HepG2 (cell line): ENCODE measurements around the gene PIM1. TPM values are rescaled to one million over a fixed set of nuclear protein-coding genes. Genes with fewer than 3 reads are reported as not detected.
A peak's percentile ranks its signal among the peaks of the same experiment; 100 is the strongest.

Source experiments
- CREBL2 ChIP-seq: sonication (generic); formaldehyde crosslinking; IDR thresholded peaks from 2 replicates; pipeline ENCODE4 v1.8.1; 2023; ENCODE audit warnings: missing genetic modification reagents, mild to moderate bottlenecking, borderline replicate concordance
- FOSL2 ChIP-seq: sonication (generic); formaldehyde crosslinking; IDR thresholded peaks from 2 replicates; pipeline ENCODE4 v1.4.0; 2020; ENCODE audit warnings: missing genetic modification reagents
- KDM4B ChIP-seq: sonication (generic); formaldehyde crosslinking; IDR thresholded peaks from 2 replicates; pipeline ENCODE4 v1.4.0; 2020; ENCODE audit warnings: missing genetic modification reagents
- MED1 ChIP-seq: sonication (generic); formaldehyde crosslinking; IDR thresholded peaks from 2 replicates; pipeline ENCODE4 v1.4.0; 2020; ENCODE audit warnings: missing genetic modification reagents
- MED8 ChIP-seq: sonication (generic); formaldehyde crosslinking; IDR thresholded peaks from 2 replicates; pipeline ENCODE4 v1.8.1; 2023; ENCODE audit warnings: mild to moderate bottlenecking, missing genetic modification reagents; ENCODE audit not compliant: insufficient replicate concordance
- NR3C1 ChIP-seq: sonication (generic); formaldehyde crosslinking; IDR thresholded peaks from 2 replicates; pipeline ENCODE4 v1.4.0; 2020; ENCODE audit warnings: missing genetic modification reagents
- PAWR ChIP-seq: sonication (generic); formaldehyde crosslinking; IDR thresholded peaks from 2 replicates; pipeline ENCODE4 v1.4.0; 2020; ENCODE audit warnings: missing genetic modification reagents, mild to moderate bottlenecking, borderline replicate concordance
- SP5 ChIP-seq: IDR thresholded peaks from 2 replicates; pipeline ENCODE4 v1.6.1; 2016; ENCODE audit warnings: low read depth, borderline replicate concordance
- ZBTB14 ChIP-seq: sonication (generic); formaldehyde crosslinking; IDR thresholded peaks from 2 replicates; pipeline ENCODE4 v1.4.0; 2020; ENCODE audit warnings: missing genetic modification reagents
- ZNF367 ChIP-seq: sonication (generic); formaldehyde crosslinking; IDR thresholded peaks from 2 replicates; pipeline ENCODE4 v1.4.0; 2020; ENCODE audit warnings: missing genetic modification reagents, borderline replicate concordance
- ZNF510 ChIP-seq: sonication (generic); formaldehyde crosslinking; IDR thresholded peaks from 2 replicates; pipeline ENCODE4 v1.4.0; 2020; ENCODE audit warnings: low read depth, mild to moderate bottlenecking, missing genetic modification reagents
- ZNF562 ChIP-seq: sonication (generic); formaldehyde crosslinking; IDR thresholded peaks from 2 replicates; pipeline ENCODE4 v1.8.0; 2022; ENCODE audit warnings: missing genetic modification reagents, borderline replicate concordance
- ZNF577 ChIP-seq: sonication (generic); formaldehyde crosslinking; IDR thresholded peaks from 2 replicates; pipeline ENCODE4 v1.4.0; 2020; ENCODE audit warnings: mild to moderate bottlenecking, low read depth, missing genetic modification reagents, borderline replicate concordance
- ZNF644 ChIP-seq: IDR thresholded peaks from 2 replicates; pipeline ENCODE4 v1.6.1; 2016; ENCODE audit warnings: low read depth
- ZNF672 ChIP-seq: sonication (generic); formaldehyde crosslinking; IDR thresholded peaks from 2 replicates; pipeline ENCODE4 v1.8.1; 2022; ENCODE audit warnings: missing genetic modification reagents
- ZNF687 ChIP-seq: sonication (generic); formaldehyde crosslinking; IDR thresholded peaks from 2 replicates; pipeline ENCODE4 v1.5.1; 2020; ENCODE audit warnings: mild to moderate bottlenecking, missing genetic modification reagents, moderate library complexity
- ZNF772 ChIP-seq: sonication (generic); formaldehyde crosslinking; IDR thresholded peaks from 2 replicates; pipeline ENCODE4 v1.5.0; 2020; ENCODE audit warnings: mild to moderate bottlenecking, missing genetic modification reagents
- ZNF790 ChIP-seq: sonication (generic); formaldehyde crosslinking; IDR thresholded peaks from 2 replicates; pipeline ENCODE4 v1.8.0; 2022; ENCODE audit warnings: missing genetic modification reagents, mild to moderate bottlenecking, borderline replicate concordance
- ZSCAN9 ChIP-seq: IDR thresholded peaks from 2 replicates; pipeline ENCODE4 v1.6.1; 2016; ENCODE audit warnings: borderline replicate concordance
- polyA plus RNA-seq, 8 experiments: library from polyadenylated mRNA; depleted of rRNA in 3 of 8; stranded (reverse) in 7 of 8; unstranded in 1 of 8; fragments of >200 nt; fragmentation: Illumina TruSeq in 4 of 8; extraction: Trizol in 4 of 8; gene quantifications; 2 replicates each; pipeline versions ENCODE4 v1.2.1 to v1.2.3, GENCODE V29; 2011 to 2016; ENCODE audit warnings: low read depth in 4 of 8, missing spikeins in 1 of 8, mixed read lengths in 1 of 8; ENCODE audit not compliant: insufficient read depth in 1 of 8
- total RNA-seq, 5 experiments: library from RNA; depleted of rRNA; stranded (reverse); fragments of >200 nt; fragmentation: Illumina TruSeq; extraction: Trizol; gene quantifications; 2 replicates each; pipeline ENCODE4 v1.2.3, GENCODE V29; 2016; ENCODE audit warnings: low read depth in 1 of 5
- TF ChIP-seq, protein P1 (sequence below): IDR thresholded peaks from 2 replicates; pipeline ENCODE4 v1.6.1; 2016; ENCODE audit warnings: missing compliant biosample characterization, missing genetic modification reagents, borderline replicate concordance

PIM1 gene
- total and polyA plus RNA-seq, 2 of the 13 experiments (the other 11 are each of a cell fraction or from before 2014, with no cell fraction given), result 29.4 to 117 TPM

- TF ChIP-seq ZNF687 (peak; percentile 91), ZNF790 (CRISPR knock-in tag) (no peak), CREBL2 (CRISPR knock-in tag) (no peak), ZBTB14 (CRISPR knock-in tag) (peak; percentile 30; the same call in 1 of the 2 replicates), ZNF772 (peak; percentile 75), MED1 (CRISPR knock-in tag) (peak; percentile 97), ZNF644 (CRISPR knock-in tag) (no peak), ZNF562 (CRISPR knock-in tag) (no peak), MED8 (CRISPR knock-in tag) (no peak), KDM4B (CRISPR knock-in tag) (peak; percentile 48; the same call in 1 of the 2 replicates), SP5 (CRISPR knock-in tag) (peak; percentile 100), ZNF577 (0 out of 2 replicates have a peak, but pooled peaks have one; percentile 11), FOSL2 (CRISPR knock-in tag) (peak; percentile 64; the same call in 1 of the 2 replicates), ZNF510 (no peak), ZSCAN9 (CRISPR knock-in tag) (peak; percentile 61; the same call in 1 of the 2 replicates), PAWR (CRISPR knock-in tag) (no peak), ZNF367 (CRISPR knock-in tag) (no peak), NR3C1 (CRISPR knock-in tag) (no peak), ZNF672 (CRISPR knock-in tag) (no peak)
- TF ChIP-seq, protein P1, sequence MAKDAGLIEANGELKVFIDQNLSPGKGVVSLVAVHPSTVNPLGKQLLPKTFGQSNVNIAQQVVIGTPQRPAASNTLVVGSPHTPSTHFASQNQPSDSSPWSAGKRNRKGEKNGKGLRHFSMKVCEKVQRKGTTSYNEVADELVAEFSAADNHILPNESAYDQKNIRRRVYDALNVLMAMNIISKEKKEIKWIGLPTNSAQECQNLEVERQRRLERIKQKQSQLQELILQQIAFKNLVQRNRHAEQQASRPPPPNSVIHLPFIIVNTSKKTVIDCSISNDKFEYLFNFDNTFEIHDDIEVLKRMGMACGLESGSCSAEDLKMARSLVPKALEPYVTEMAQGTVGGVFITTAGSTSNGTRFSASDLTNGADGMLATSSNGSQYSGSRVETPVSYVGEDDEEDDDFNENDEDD, result peak; percentile 98
Observed at GRCh38 chr6:37169496-37170272, at the start of gene PIM1 (continued).
